GM21717 (cell line): ENCODE results near the gene ZBTB8B.
"Not testable (repeated sequence)": the region's sequence is repeated elsewhere in the genome, so short reads cannot be mapped to it uniquely, and the experiment has no call there.

Source experiments
- ATAC-seq: cut with Tn5 transposase; IDR thresholded peaks from one replicate; pipeline ENCODE4 v1.9.1; 2021; ENCODE audit warnings: mild to moderate bottlenecking, moderate library complexity; ENCODE audit not compliant: unreplicated experiment

Gene ZBTB8B

DNA sequence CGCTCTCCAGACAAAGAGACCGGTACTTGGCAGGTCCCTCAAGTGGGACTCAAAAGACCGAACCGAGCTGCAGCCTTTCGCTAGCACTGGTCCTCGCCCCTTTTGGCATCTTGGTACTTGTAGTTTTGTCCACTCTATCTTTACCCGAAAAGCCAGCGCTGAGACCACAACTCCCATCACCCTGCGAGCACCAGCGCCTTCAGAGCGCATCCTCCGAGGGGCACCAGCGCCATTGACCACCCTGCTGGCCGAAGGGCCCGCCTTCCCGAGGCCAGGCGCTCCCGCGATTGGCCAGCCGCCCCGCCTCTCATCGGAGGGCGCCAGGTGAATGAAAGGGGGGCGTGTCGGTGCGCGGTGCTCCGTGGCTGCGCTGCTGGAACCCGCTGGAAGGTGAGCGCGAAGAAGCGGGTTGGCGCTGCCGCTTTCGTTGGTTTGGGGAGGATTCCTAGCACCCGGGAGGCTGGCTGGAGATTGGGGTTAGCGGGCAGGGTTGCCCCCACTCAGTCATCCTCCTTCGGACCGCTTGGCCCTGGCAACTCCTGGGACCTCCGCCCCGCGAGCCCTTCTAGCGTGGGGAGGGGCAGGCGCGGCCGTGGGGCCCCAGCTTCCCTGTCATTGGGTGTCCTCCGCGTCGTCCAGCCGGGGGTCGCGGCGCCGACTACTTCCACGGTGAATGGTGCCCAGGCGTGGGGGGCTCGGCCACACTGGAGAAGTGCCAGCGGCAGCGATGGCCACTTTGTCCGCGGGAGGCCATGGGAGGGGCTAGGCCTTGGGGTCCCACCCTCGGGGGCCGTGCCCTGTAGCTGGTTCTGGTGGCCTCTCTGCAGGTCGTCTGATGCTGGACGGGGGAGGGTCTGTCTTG, at the start of gene ZBTB8B:
Gene ZBTB8B, plus strand, starts transcription at position 357 of the 862 bp plus-strand sequence. CDS start 5,553 bp downstream, outside the sequence.
- ATAC-seq, result no peak

DNA sequence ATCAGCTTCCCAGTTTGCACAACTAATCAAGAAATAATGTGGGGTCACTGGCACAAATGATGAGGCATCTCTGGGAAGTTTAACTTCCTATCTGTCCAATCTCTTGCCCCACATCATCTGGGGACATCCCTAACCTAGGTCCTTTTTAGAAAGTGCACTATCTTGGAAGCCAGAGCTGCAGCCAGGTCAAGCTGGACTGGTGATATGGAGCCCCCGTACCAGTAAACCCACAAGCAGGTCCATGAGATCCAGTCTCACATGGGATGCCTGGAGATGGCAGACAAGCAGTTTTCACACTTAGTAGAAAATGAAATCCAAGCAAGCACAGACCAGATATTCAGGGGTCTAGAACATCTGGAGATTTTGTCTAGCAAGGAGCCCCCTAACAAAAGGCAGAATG, 43.1 kb upstream of the ZBTB8B start:
- ATAC-seq, result no peak

DNA sequence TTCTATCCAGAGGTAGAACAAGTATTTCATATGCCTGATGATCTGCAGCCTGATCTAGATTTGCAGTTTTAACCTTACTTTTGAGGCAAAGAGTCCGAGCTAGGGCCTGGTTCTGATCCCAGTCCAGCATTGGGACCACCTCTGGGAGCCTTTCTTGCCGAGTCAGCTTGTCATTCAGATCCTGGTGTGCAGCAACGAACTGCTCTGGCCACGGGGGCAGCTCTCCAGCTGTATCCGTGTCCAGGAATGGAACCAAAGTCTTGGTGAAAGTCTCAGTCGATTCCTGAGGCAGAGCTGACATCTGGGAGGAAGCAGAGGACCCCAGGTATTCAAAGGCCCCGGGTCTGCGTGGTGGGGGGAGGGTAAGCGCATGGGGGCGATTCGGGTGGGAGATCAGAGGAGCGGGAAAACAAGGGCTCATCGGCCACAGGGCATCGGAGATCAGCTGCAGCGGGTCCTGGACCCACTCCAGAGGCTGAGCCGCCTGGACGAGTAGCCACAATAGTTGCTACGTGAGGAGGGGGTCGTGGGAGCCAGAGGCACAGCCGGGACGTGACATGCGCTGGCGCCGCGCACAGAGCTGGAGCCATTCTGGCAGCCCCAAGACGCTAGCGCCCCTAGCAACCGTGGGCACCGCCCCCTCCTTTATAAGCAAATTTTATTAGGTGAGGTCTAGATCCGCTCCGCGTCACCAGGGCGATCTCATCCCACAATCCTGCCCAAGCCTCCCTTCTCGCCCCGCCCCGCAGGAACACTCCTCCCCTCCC, 38.2 kb upstream of the ZBTB8B start:
- ATAC-seq, result no peak

DNA sequence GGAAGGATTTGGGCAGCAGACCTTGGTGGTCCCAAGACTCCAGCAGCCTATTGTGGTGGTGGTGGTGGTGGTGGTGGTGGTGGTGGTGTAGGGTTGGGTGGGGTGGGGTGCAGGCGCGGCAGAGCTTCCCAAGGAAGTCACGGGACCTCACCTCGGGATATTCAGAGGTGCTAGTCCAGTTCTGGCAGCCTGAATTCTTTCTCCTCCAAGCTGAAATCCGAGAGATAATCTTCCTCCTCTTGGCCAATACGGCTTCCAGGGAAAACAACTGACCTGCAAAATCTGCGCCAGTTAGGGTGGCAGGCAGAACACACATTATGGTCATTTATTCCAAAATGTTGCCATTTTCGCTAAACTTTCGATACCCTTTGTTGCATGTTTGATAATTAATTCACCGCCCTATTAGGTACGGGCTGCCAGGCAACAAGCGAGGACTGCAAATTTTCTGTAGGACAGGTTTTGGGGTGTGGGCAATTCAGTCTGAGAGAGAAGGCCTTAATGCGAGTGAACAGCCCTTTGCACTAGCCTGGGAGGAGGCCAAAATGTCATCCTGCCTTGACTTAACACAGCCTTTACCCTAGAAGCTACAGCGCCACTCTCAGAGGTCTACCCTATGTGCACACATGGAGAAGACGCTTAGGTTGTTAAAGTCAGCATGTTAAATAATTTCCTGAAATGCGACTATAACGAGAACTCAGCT, 37.5 kb upstream of the ZBTB8B start:
- no peak for ATAC-seq

DNA sequence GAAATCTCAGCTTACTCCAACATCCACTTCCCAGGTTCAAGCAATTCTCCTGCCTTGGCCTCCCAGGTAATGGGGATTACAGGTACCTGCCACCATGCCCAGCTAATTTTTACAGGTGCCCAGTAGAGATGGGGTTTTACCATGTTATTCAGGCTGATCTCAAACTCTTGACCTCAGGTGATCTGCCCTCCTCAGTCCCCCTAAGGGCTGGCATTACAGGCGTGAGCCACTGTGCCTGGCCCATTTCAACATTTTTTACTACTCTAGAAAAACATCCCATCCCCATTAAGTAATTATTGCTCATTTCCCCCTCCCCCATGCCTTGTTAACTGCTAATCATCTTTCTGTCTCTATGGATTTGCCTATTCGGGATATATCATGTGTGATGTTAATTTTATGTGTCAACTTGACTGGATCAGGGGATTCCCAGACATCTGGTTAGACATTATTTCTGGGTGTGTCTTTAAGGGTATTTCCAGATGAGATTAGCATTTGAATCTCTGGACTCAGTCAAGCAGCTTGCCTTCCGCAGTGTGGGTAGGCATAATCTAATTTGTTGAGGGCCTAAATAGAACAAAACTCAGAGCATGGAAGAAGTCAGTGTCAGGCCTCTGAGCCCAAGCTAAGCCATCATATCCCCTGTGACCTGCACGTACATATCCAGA, 33.0 kb upstream of the ZBTB8B start:
- no peak for ATAC-seq

DNA sequence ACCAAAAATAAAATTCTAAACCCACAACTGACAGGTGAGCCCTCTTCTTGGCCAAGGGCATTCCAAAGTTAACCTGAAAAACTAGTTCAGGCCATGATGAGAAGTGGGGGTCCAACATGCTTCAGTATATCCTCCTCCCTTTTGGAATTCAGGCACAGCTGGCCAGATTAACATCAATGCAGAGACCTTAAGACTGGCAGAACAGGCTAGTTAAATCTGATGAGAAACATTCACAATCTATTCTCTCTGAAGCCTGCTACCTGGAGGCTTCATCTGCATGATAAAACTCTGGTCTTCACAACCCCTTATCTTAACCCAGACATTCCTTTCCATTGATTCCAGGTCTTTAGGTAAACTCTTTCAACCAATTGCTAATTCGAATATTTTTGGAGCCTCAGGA, 26.7 kb upstream of the ZBTB8B start:
- ATAC-seq, result no peak

DNA sequence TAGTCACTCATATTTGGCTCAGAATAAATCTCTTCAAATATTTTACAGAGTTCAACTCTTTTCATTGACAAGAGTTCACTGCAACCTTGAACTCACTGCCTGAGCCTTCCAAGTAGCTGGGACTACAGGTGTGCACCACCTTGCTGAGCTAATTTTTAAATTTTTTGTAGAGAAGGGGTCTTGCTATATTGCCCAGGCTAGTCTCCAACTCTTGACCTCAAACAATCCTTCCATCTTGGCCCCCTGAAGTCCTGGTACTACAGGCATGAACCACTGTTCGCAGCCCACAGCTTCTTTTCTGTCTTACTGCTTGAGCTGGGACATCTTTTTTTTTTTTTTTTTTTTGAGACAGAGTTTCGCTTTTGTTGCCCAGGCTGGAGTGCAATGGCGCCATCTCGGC, 26.1 kb upstream of the ZBTB8B start:
- ATAC-seq, result not testable (repeated sequence)

DNA sequence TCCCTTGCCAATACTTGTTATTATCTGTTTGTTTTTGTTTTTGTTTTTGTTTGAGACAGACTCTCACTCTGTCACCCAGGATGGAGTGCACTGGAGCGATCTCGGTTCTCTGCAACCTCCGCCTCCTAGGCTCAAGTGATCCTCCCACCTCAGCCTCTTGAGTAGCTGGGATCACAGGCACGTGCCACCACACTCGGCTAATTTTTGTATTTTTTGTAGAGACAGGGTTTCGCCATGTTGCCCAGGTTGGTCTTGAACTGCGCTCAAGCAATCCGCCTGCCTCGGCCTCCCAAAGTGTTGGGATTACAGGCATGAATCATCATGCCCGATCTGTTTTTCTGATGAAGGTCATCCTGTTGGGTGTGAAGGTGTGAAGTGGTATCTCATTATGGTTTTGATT, 23.4 kb upstream of the ZBTB8B start:
- not testable (repeated sequence) for ATAC-seq

DNA sequence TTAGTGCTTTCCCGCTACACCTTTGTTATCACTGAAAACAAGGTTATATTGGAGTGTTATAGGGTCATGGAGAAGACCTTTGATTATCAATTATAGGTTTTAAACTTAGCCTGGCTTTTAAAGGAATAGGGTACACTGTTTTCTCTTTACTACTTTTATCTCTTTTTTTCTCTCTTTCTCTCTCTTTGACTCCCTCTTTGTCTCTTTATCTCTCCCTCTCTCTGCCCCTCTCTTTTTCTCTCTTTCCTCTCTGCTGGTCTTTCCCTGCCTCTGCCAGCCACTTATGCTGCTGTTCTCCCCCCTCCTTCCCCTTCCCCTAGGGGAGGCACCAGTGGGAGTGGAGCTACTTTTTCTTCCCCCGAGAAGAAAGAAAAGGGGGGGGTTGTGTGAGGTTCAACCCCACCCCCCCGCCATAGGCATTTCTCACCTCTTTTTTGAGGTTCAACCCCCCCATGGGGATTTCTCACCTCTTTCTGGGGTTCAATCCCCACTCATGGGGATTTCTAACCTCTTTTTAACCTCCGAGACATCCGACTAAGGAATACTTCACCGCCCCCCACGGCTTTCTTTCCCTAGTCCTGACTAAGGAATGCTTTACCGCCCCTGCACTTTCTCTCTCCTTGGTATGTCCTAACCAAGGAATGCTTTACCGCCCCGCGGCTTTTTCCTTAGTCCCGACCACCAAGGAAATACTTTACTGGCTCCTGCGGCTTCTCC, 17.2 kb upstream of the ZBTB8B start:
- no peak for ATAC-seq

DNA sequence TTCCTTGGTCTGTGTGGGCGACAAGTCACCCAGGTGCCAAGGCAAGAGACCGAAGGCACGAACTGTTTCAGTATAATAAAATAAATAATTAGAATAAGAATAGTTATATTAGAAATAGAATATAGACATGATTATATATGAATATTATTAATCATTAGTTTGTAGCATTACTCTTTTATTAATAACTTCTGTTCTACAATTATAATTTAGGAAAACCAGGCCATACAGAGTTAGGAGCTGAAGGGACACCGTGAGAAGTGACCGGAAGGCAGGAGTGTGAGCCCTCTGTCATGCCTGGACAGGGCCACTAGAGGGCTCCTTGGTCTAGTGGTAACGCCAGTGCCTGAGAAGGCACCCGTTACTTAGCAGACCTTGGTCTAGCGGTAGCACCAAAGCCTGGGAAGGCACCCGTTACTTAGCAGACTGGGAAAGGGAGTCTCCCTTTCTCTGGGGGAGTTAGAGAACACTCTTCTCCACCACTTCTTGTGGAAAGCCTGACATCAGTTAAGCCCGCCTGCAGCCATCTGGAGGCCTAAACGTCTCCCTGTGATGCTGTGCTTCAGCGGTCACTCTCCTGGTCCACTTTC, 16.6 kb upstream of the ZBTB8B start:
- not testable (repeated sequence) for ATAC-seq

DNA sequence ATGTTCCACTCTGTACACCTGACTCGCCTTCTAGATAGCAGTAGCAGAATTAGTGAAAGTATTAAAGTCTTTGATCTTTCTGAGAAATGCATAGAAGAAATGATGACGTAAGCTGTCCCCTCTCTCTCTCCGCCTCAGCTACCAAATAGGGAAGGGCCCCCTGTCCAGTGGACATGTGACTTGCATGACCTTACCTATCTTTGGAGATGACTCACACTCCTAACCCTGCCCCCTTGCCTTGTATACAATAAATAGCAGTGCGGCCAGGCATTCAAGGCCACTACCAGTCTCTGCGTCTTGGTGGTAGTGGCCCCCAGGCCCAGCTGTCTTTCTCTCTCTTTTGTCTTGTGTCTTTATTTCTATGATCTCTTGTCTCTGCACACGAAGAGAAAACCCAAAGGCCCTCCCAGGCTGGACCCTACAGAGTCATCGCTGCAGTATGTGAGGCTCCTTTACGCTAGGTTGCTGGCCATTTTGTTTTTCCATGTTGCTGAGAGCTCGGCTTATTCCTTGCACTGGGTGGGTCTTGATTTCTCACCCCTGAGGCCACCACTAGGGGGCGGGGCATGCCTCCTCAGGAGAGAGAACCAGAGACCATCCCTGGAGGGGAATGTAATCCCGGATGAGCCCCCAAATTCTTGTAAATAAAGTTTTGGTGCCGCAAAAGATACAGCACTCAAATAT, 16.0 kb upstream of the ZBTB8B start:
- ATAC-seq, result no peak

DNA sequence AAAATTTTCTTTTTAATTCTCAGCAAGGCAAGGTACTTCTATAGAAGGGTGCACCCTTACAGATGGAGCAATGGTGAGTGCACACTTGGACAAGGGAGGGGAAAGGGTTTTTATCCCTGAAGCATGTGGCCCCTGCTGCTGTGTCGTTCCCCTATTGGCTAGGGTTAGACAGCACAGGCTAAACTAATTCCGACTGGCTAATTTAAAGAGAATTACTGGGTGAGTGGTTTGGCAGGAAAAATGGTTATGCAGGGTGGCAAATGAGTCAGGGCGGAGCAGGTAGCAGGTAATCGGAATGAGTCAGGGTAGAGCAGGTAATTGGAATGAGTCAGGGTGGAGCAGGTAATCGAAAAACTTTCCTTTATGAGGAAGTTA, 15.4 kb upstream of the ZBTB8B start:
- ATAC-seq, result not testable (repeated sequence)

DNA sequence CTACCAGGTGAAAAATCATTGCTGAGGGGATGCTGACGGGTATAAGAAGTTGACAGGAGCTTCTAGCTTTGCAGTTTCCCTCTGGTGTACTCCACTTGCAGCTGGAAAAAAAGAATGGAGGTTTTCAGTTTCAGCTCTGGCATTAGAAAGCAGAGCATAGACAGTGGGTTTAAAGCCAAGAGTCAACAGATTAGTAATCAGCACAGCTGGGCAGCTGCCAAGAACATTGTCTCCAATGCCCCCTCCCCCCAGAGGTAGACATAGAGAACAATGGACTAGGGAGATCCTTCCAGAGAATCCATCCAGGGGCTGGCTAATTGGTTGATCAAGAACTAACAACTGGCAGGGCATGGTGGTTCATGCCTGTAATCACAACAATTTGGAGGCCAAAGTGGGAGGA, 10.1 kb upstream of the ZBTB8B start:
- ATAC-seq, result no peak

DNA sequence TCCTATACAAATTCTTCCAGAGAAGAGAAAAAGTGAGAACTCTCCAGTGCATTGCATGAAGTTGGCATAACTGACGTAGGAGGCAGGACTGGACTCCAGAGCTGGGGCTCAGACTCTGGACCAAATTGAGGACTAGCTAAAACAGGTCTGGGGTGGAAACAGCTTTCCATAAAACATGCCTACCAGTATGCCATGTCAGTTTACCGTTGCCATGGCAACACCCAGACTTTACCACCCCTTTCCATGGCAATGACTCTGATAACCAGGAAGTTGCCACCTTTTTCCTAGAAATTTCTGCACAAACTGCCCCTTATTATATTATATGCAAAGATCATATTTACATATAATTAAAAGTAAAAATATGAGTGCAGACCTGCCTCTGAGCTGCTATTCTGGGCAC, 8.9 kb upstream of the ZBTB8B start:
- ATAC-seq, result no peak

DNA sequence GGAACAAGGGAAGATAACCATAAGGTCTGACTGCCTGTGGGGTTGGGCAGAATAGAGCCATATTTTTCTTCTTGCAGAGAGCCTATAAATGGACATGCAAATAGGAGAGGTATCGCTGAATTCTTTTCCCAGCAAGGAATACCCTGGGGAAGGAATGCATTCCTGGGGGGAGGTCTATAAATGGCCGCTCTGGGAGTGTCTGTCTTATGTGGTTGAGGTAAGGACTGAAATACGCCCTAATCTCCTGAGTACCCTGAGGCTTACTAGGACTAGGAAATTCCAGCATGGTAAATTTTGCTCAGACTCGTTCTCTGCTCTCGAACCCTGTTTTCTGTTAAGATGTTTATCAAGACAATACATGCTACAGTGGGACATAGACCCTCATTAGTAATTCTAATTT, 6.1 kb upstream of the ZBTB8B start:
- not testable (repeated sequence) for ATAC-seq

DNA sequence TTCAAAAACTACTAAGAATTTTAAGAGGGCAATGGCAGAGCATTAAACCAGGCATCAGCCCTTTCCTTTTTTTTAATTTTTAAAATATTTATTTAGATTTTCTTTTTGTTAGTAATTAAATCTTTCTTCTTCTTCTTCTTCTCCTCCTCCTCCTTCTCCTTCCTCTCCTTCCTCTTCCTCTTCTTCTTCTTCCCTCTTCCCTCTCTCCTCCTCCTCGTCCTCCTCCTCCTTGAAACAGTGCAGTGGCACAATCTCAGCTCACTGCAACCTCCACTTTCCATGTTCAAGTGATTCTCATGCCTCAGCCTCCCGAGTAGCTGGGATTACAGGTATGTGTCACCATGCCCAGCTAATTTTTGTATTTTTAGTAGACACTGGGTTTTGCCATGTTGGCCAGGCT, 1.9 kb upstream of the ZBTB8B start:
- not testable (repeated sequence) for ATAC-seq

DNA sequence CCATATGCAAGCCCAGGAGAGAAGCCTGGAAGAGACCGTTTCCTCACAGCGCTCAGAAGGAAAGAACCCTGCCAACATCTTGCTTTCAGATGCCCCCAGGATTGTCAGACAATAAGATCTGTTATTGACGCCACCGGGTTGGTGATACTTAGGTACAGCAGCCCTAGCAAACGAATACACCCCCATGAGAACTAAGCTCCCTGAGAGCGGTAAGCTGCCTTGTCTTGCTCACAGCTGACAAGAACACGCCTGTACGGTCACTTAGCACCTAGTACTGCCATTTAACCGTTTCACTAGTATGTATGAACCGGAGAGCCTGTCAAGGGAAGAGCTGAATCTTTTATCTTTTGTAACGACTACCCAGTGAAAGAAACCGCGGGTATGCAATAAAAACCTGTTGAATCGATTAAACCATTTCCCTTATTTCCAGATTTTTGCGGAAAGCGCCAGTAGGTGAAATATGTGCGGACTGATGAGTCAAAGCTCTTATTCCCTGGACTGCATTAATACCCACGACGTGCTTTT, 619 bp upstream of the ZBTB8B start:
- no peak for ATAC-seq

DNA sequence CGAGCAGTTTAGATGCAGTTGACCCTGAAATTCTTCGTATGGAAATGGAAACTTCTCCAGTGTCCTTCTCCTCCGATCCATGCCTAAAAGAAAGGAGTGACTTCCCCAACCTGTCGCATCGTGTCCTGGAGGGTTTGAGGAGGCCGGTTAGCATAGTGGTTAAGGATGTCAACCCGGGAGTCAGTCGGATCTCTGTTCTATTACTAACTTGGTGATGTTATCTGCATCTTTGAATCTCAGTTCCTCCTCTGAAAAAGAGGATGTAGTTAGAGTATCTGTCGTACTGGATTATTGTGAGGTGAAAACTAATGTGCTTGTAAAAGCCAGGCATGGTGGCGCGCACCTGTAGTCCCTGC, 684 bp downstream of the ZBTB8B start:
- ATAC-seq, result no peak

DNA sequence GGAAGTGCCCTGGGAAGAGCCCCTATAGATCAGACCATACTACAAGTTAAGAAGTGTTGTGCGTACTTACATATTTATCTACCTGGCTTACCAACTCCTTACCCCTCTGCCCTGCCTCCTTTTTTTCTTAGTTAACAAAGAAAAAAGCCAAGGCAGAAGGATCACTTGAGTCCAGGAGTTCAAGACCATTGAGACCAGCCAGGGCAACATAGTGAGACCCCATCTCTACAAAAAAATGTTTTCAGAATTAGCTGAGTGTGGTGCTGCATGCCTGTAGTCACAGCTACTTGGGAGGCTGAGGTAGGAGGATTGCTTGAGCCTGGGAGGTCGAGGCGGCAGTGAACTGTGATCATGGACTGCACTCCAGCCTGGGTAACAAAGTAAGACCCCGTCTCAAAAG, 1.9 kb downstream of the ZBTB8B start:
- no peak for ATAC-seq
